Astrocyte of the cerebellum (primary cell): ENCODE results near the gene PIP5K1B.

ENCODE experiments used
- DNase-seq: peaks from one replicate; pipeline ENCODE4 v3.0.0-alpha.2; 2011; ENCODE audit warnings: low read depth
- H3K4me3 ChIP-seq: 2 replicates; pipeline ENCODE4 v1.5.1; 2011; ENCODE audit warnings: mild to moderate bottlenecking, low read depth, low read length, moderate library complexity
- in situ Hi-C: cut with HindIII; loops from 2 replicates; pipeline ENCODE4 v1.10.0; 2017; ENCODE audit warnings: low sequenced_read_pairs
- TF ChIP-seq, protein P1 (sequence below): IDR thresholded peaks from 2 replicates; pipeline ENCODE4 v1.5.1; 2012; ENCODE audit warnings: low read length, low read depth, moderate library complexity, mild to moderate bottlenecking; ENCODE audit errors: missing control alignments

PIP5K1B gene

DNA sequence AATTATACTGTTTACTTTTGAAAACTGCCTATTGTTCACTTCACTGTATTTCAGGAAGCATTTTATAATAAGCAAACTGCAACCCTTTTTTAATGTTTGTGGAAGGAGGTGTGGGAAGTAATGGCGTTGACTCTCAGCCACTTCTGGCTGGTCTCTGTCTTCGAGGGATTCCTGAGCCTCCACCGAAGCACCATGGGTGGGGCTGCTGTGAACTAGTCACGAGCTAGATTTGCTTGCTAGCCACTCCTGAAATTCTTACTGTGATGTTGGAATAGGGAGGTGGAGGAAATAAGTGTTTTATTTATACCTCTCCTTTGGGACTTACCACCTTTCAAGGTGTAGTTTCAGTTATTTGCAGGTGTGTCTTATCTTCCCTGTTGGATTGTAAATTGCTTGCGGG is 26.8 kb downstream of the PIP5K1B start:
- TF ChIP-seq, protein P1, sequence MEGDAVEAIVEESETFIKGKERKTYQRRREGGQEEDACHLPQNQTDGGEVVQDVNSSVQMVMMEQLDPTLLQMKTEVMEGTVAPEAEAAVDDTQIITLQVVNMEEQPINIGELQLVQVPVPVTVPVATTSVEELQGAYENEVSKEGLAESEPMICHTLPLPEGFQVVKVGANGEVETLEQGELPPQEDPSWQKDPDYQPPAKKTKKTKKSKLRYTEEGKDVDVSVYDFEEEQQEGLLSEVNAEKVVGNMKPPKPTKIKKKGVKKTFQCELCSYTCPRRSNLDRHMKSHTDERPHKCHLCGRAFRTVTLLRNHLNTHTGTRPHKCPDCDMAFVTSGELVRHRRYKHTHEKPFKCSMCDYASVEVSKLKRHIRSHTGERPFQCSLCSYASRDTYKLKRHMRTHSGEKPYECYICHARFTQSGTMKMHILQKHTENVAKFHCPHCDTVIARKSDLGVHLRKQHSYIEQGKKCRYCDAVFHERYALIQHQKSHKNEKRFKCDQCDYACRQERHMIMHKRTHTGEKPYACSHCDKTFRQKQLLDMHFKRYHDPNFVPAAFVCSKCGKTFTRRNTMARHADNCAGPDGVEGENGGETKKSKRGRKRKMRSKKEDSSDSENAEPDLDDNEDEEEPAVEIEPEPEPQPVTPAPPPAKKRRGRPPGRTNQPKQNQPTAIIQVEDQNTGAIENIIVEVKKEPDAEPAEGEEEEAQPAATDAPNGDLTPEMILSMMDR = no peak
- DNase-seq = no peak
- no peak overlapping the region for H3K4me3 ChIP-seq
- in situ Hi-C loops = no loop called here

DNA sequence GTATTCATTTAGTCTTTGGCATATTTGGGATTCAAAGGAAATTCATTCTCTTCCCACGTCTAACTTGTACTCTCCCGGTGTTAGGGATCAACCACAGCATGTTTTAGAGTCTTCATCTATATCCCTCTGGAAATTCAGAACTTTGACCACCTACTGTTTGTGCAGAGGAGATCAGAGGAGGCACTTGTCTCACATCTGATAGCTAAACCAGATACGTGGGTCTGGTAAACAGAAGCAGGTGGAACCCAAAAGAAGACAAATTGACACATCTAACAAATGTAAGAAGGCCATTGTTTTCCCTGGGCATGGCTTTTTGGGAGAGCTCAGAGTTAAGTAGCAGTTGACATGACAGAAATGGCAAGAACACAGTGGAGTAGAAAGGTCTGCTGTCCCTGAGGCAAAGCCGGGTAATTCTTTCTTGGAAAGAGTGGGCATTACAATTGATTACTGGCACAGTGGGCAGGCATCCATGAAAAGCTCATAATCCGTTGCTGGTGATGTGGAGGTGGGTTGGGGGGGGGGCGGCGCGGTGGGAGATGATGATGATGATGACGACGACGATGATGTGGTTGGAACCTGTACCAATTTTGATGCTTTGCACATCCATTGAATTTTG is 27.5 kb downstream of the PIP5K1B start:
- DNase-seq = no peak
- no peak overlapping the region for H3K4me3 ChIP-seq
- in situ Hi-C loops = no loop called here
- TF ChIP-seq, protein P1 = no peak

DNA sequence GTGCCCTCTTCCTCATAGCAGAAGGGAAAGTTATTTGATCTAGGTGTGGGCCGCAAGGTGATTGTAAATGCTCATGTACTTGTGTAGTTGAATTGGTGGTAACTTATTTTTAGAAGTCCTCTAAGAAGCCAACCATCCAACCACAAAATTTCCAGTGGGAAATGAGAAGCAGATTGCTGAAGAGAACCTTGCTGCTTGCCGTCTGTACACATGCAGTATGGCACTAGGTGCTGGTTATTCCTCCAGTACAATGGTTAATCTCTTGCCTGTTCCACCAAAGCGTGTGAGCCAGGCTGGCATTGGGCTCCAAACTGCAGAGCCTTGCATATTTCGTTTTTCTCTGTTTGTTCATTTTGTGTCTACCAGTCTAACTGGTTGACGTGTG is 28.0 kb downstream of the PIP5K1B start:
- TF ChIP-seq, protein P1 = no peak
- in situ Hi-C loops = no loop called here
- no peak for DNase-seq
- no peak overlapping the region for H3K4me3 ChIP-seq

DNA sequence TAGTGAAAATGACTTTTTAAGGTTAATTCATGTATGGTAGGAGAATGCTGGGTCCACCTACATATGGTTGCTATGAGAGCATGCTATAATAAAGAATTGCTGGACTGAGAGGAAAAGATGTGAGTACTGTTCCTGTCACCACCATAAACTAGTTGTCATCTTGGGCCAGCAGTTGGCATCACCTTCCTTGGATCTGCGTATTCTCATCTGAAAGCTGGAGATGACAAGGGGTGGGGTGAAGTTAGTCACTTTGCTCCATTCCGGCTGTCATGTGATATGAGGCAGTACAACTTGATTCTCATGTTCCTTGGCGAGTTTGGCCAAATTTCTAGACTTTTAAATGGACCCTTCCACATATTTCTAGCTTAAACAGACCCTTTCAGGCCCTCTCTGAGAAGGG is 33.3 kb downstream of the PIP5K1B start:
- TF ChIP-seq, protein P1 = no peak
- no peak for DNase-seq
- in situ Hi-C loops = no loop called here
- no peak overlapping the region for H3K4me3 ChIP-seq

DNA sequence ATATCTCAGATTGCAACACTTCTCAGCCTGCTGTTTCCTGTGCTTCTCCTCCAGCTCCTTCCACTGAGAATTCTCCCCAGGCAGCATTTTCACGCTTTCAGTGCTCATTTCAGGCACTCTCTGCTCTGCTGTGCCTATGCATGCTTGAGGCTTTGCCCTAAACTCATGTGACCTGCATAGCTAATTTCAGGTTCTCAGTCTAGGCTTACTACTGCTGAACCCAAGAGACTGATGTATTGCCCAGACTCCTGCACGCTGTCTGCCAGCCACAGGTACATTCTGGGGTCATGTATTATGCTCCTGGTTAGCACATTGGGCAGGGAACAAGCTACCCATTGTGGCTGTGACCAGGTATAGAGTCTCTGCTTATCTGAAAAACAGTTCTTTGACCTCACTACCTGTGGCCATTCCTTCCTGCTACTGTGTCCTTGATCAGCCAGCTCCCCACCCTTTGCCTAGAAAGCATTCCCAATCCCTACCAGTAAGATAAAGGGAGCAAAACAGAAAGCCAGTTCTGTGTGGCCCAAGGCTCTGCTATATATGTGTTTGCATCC is 34.7 kb downstream of the PIP5K1B start:
- in situ Hi-C loops = no loop called here
- no peak overlapping the region for H3K4me3 ChIP-seq
- DNase-seq = no peak
- TF ChIP-seq, protein P1 = no peak

DNA sequence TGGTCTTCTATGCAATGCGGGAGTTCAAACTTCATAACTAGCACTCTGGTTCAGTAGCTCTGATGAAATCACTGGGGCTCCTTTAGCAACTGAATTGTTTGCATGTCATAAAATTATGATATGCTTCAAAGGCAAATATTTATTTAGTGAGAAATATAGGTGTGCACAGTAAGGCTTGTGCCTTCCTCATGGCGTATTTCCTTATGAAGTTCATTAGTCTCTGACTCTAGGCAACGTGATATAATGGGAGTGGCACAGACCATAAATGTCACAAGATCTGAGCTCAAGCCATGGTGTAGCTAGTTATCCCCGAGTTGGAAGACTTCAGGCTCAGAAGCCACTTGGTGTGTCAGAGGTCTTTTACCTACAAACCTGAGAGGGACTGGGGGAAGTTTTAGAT is 35.5 kb downstream of the PIP5K1B start:
- TF ChIP-seq, protein P1 = no peak
- H3K4me3 ChIP-seq = no peak overlapping the region
- DNase-seq = no peak
- in situ Hi-C loops = no loop called here

DNA sequence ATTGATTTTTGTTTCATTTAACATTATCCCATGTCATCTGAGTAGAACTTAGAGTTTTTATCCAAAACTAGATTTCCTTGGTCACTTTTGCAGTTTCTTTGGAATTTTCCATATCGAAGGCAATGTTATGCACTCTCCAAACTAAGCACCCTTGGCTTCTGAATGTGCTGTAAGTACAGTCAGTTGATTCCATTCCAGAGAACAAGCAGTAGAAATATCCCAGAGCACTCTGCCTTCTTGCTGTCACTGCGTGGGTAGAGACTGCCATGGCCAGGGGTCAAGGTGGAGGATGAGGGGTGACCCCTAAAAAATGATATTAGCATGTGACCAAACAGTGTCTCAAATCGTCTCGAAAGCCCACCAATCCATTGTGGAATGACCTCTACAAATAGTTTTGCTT is 36.2 kb downstream of the PIP5K1B start:
- no peak for DNase-seq
- TF ChIP-seq, protein P1 = no peak
- in situ Hi-C loops = no loop called here
- no peak overlapping the region for H3K4me3 ChIP-seq
